Measurements from ENCODE around the gene IFT57. TPM values are rescaled to one million over a fixed set of nuclear protein-coding genes. Genes with fewer than 3 reads are reported as not detected.

IFT57 gene
- total RNA-seq, 1 donor from 2014 or later, result 22.0 TPM

- H3K9me3 Mint-ChIP-seq, result peaks cover 3% of the 10 kb centered on the region
- intact Hi-C loops (cut with micrococcal nuclease), result no loop called here
- no peak for DNase-seq (ENCODE audit: low spot score)
- H3K36me3 Mint-ChIP-seq (ENCODE audit: low read depth), result no peaks in the 10 kb centered on the region
- H3K27me3 Mint-ChIP-seq (ENCODE audit: low read depth), result peaks cover 5% of the 10 kb centered on the region
- H3K4me3 Mint-ChIP-seq (ENCODE audit: low read depth), result no peak overlapping the region
- H3K27ac Mint-ChIP-seq, result no peak overlapping the region
- H3K4me1 Mint-ChIP-seq (ENCODE audit: low read depth), result peaks cover 22% of the 10 kb centered on the region
Measured at GRCh38 chr3:108113975-108114374, 108.2 kb downstream of the IFT57 start.

DNA sequence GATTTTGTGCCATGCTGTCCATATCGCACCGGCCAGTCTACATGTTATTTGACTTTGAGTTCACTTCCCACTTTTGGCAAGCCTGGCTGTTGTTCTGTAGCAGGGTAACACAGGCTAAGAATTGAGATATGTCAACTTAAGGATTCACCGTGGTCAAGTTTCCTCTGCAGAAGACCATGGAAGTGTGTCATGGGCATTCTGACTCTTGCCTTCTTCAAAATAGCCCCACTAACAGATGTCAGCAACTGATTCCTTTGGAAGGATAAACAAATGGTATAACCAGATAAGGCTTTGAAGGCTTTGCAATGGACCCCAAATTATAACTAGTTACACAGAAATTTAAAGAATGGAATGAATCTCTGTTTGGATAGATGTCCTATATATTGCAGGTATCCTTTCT is 111.3 kb downstream of the IFT57 start:
- Mint-ChIP-seq H3K36me3 (ENCODE audit: low read depth) (no peaks in the 10 kb centered on the region), H3K4me3 (ENCODE audit: low read depth) (no peak overlapping the region), H3K27ac (no peak overlapping the region), H3K27me3 (ENCODE audit: low read depth) (peaks cover 5% of the 10 kb centered on the region), H3K4me1 (ENCODE audit: low read depth) (peaks cover 2% of the 10 kb centered on the region), H3K9me3 (no peaks in the 10 kb centered on the region)
- intact Hi-C loops (cut with micrococcal nuclease), result no loop called here
- DNase-seq (ENCODE audit: low spot score), result no peak

Other genes starting within 250 kb of the IFT57 start
- gene CD47, start 131.4 kb downstream of the IFT57 start, total RNA-seq, result 145 and 146 TPM in 2 replicates
- gene HHLA2, start 74.1 kb upstream of the IFT57 start, total RNA-seq, result 0.51 and 0.66 TPM in 2 replicates

Data from activated T-helper 2 cell treated with anti-CD3 and anti-CD28 coated beads, Interferon-gamma antibody, Interleukin-2, Interleukin-4, amounts not matched to agents 10 μg/mL and 5 μg/mL and 100 μg/mL, durations not matched to agents 14 hours and 24 hours and 36 hours (primary cell).